SIG-M5 treated with dmso at 0.1 percent for 504 hours (cell line): ENCODE data around the gene PRKCA.
"Not testable (repeated sequence)": the region's sequence is repeated elsewhere in the genome, so short reads cannot be mapped to it uniquely, and the experiment has no call there.

Experiments
- DNase-seq: peaks from one replicate; lab custom pipeline; 2025; ENCODE audit not compliant: unreplicated experiment; lab: John Stamatoyannopoulos, UW

PRKCA gene

GRCh38 chr17:66480243-66480642, 177.8 kb downstream of the PRKCA start:
- no peak for DNase-seq

GRCh38 chr17:66480802-66481201, 178.4 kb downstream of the PRKCA start:
- no peak for DNase-seq

- DNase-seq: no peak
Observed at GRCh38 chr17:66481271-66481670, 178.9 kb downstream of the PRKCA start.

GRCh38 chr17:66483906-66484305, 181.5 kb downstream of the PRKCA start:
- DNase-seq: no peak

- DNase-seq: no peak
Observed at GRCh38 chr17:66485309-66485947, 183.0 kb downstream of the PRKCA start.

GRCh38 chr17:66487121-66487520, 184.7 kb downstream of the PRKCA start:
- DNase-seq: no peak

GRCh38 chr17:66487981-66488468, 185.6 kb downstream of the PRKCA start:
- DNase-seq: no peak

- DNase-seq: no peak
Observed at GRCh38 chr17:66488864-66489263, 186.5 kb downstream of the PRKCA start.

- DNase-seq: not testable (repeated sequence)
Observed at GRCh38 chr17:66489576-66489975, 187.2 kb downstream of the PRKCA start.

GRCh38 chr17:66491213-66491612, 188.8 kb downstream of the PRKCA start:
- no peak for DNase-seq

GRCh38 chr17:66491665-66492064, 189.3 kb downstream of the PRKCA start:
- no peak for DNase-seq

GRCh38 chr17:66492080-66492479, 189.7 kb downstream of the PRKCA start:
- no peak for DNase-seq

GRCh38 chr17:66492561-66493005, 190.2 kb downstream of the PRKCA start:
- no peak for DNase-seq

- no peak for DNase-seq
Observed at GRCh38 chr17:66493283-66494019, 191.0 kb downstream of the PRKCA start.

GRCh38 chr17:66494023-66494803, 191.8 kb downstream of the PRKCA start:
- peak; percentile 78 for DNase-seq

- no peak for DNase-seq
Observed at GRCh38 chr17:66495035-66495434, 192.6 kb downstream of the PRKCA start.

- no peak for DNase-seq
Observed at GRCh38 chr17:66496306-66496705, 193.9 kb downstream of the PRKCA start.

GRCh38 chr17:66498580-66498979, 196.2 kb downstream of the PRKCA start:
- DNase-seq: no peak

GRCh38 chr17:66506641-66507040, 204.2 kb downstream of the PRKCA start:
- DNase-seq: no peak

GRCh38 chr17:66507103-66507923, 204.9 kb downstream of the PRKCA start:
- DNase-seq: no peak
